GM12878 (cell line): ENCODE results near the gene COG1. TPM values are rescaled to one million over a fixed set of nuclear protein-coding genes. Genes with fewer than 3 reads are reported as not detected.

Experiments used
- ATAC-seq: fragments of 200-7000 bp; cut with Tn5 transposase; 3 replicates; pipeline ENCODE4 v1.9.1; 2020; ENCODE audit warnings: mild to moderate bottlenecking, moderate library complexity
- BruUV-seq: library from RNA; stranded (reverse); fragments of 400-500 nt; replicated peaks from 2 replicates; lab custom pipeline; 2021; lab: Mats Ljungman, UMichigan
- CTCF ChIA-PET: fragments of 300-600 bp; sonication (Branson Sonifier 250); formaldehyde crosslinking; extraction: SDS; loops from one replicate; lab custom pipeline; 2021; ENCODE audit warnings: inconsistent platforms; lab: Yijun Ruan, JAX
- POLR2A ChIA-PET: fragments of 350-600 bp; formaldehyde crosslinking; extraction: SDS; loops from one replicate; lab custom pipeline; 2021; ENCODE audit warnings: inconsistent platforms; lab: Charles Lee
- RAD21 ChIA-PET: fragments of 300-600 bp; sonication (Branson Sonifier 250); formaldehyde crosslinking; loops from one replicate; lab custom pipeline; 2023; ENCODE audit warnings: antibody characterized with exemption; ENCODE audit not compliant: unreplicated experiment; lab: Charles Lee
- SMC1A ChIA-PET: fragments of 300-600 bp; sonication (Branson Sonifier 250); formaldehyde crosslinking; loops from one replicate; lab custom pipeline; 2023; ENCODE audit not compliant: unreplicated experiment, uncharacterized antibody; lab: Charles Lee
- DNase-seq: peaks from one replicate; pipeline ENCODE4 v3.0.0-alpha.2; 2011; ENCODE audit warnings: low read depth, low spot score
- FAIRE-seq: peaks from 3 replicates; lab custom pipeline; 2011; peaks lifted over from hg19 to GRCh38; lab: Jason Lieb, UNC
- H2AFZ ChIP-seq: 2 replicates; pipeline ENCODE4 v1.6.0; 2011; ENCODE audit warnings: low read depth, low read length, control low read depth; ENCODE audit not compliant: control insufficient read depth
- H3K27ac ChIP-seq: 2 replicates; pipeline ENCODE4 v1.5.1; 2011; ENCODE audit warnings: control low read depth; ENCODE audit not compliant: control insufficient read depth, insufficient read depth
- H3K27me3 ChIP-seq, 2 experiments: replicated peaks in 1 of 2; 2 replicates each; pipeline versions ENCODE4 v1.6.0 to v1.6.1; 2011; ENCODE audit warnings: low read length in 1 of 2; ENCODE audit not compliant: control insufficient read depth in 2 of 2, insufficient read depth in 2 of 2
- H3K36me3 ChIP-seq, 2 experiments: 2 replicates each; pipeline ENCODE4 v1.5.1; 2011; ENCODE audit warnings: low read length in 1 of 2; ENCODE audit not compliant: control insufficient read depth in 2 of 2, insufficient read depth in 2 of 2
- H3K4me1 ChIP-seq: 2 replicates; pipeline ENCODE4 v1.6.1; 2011; ENCODE audit warnings: mild to moderate bottlenecking, low read length, moderate library complexity, mixed read lengths; ENCODE audit not compliant: control insufficient read depth, insufficient read depth
- H3K4me2 ChIP-seq: 2 replicates; pipeline ENCODE4 v1.6.0; 2011; ENCODE audit warnings: control low read depth; ENCODE audit not compliant: control insufficient read depth, insufficient read depth
- H3K4me3 ChIP-seq: fragments of 200-600 bp; sonication (generic); 2 replicates; pipeline ENCODE4 v1.5.1; 2016
- H3K79me2 ChIP-seq: 2 replicates; pipeline ENCODE4 v1.6.0; 2011; ENCODE audit warnings: low read length; ENCODE audit not compliant: control insufficient read depth, insufficient read depth
- H3K9ac ChIP-seq: 2 replicates; pipeline ENCODE4 v1.8.0; 2011; ENCODE audit warnings: low read length, control low read depth, mixed read lengths; ENCODE audit not compliant: control insufficient read depth, insufficient read depth
- H3K9me3 ChIP-seq: replicated peaks from 3 replicates; pipeline ENCODE4 v1.5.1; 2011; ENCODE audit warnings: mild to moderate bottlenecking, low read length; ENCODE audit not compliant: control insufficient read depth, insufficient read depth
- H4K20me1 ChIP-seq: 2 replicates; pipeline ENCODE4 v1.6.0; 2011; ENCODE audit not compliant: control insufficient read depth, insufficient read depth
- ATF7 ChIP-seq: fragments of 450-650 bp; IDR thresholded peaks from 2 replicates; pipeline ENCODE4 v1.6.1; 2016; ENCODE audit warnings: low read depth, mild to moderate bottlenecking
- BHLHE40 ChIP-seq, 2 experiments: fragments of 450-650 bp in 1 of 2; IDR thresholded peaks; 2 replicates each; pipeline ENCODE4 v1.6.1; 2011 to 2017; ENCODE audit warnings: low read depth in 2 of 2, borderline replicate concordance in 1 of 2, improper control_type of control experiment in 1 of 2, low read length in 1 of 2, mild to moderate bottlenecking in 1 of 2
- EZH2 ChIP-seq: IDR thresholded peaks from 2 replicates; pipeline ENCODE4 v1.6.1; 2012; ENCODE audit warnings: low read depth, mild to moderate bottlenecking, control low read depth, inconsistent platforms, low read length, borderline replicate concordance; ENCODE audit not compliant: control insufficient read depth
- MTA3 ChIP-seq: IDR thresholded peaks from 2 replicates; pipeline ENCODE4 v1.6.1; 2012; ENCODE audit warnings: low read length, inconsistent platforms, borderline replicate concordance
- NR2F1 ChIP-seq: fragments of 450-650 bp; conservative IDR thresholded peaks from 2 replicates; pipeline ENCODE4 v1.6.1; 2017; ENCODE audit warnings: mild to moderate bottlenecking
- POLR2AphosphoS5 ChIP-seq: IDR thresholded peaks from 2 replicates; pipeline ENCODE4 v1.6.1; 2011; ENCODE audit warnings: mild to moderate bottlenecking, low read length, inconsistent platforms
- SMAD1 ChIP-seq: fragments of 450-650 bp; IDR thresholded peaks from 2 replicates; pipeline ENCODE4 v1.6.1; 2018; ENCODE audit warnings: mild to moderate bottlenecking, low read depth; ENCODE audit not compliant: partially characterized antibody
- SMAD5 ChIP-seq: IDR thresholded peaks from 2 replicates; pipeline ENCODE4 v1.6.1; 2016; ENCODE audit warnings: antibody characterized with exemption, low read depth
- SMARCA5 ChIP-seq: fragments of 450-650 bp; IDR thresholded peaks from 2 replicates; pipeline ENCODE4 v1.6.1; 2017; ENCODE audit warnings: mild to moderate bottlenecking
- ZSCAN29 ChIP-seq: fragments of 450-650 bp; IDR thresholded peaks from 2 replicates; pipeline ENCODE4 v1.6.1; 2017; ENCODE audit warnings: mild to moderate bottlenecking, moderate library complexity
- WGBS: methylation state at CpG from one replicate; pipeline ENCODE4 v1.1.6; 2016; ENCODE audit warnings: low lambda C conversion rate; ENCODE audit not compliant: insufficient replicate concordance, insufficient coverage; ENCODE audit errors: missing lambda C conversion rate; 5-methylcytosine and 5-hydroxymethylcytosine counted together
- in situ Hi-C: fragments of 300-500 bp; cut with MboI; formaldehyde crosslinking; loops from 9 replicates; pipeline ENCODE4 v1.14.3; 2018; ENCODE audit warnings: mixed read lengths
- intact Hi-C: fragments of 100-400 bp; cut with micrococcal nuclease; formaldehyde crosslinking; loops from one replicate; pipeline ENCODE4 v1.14.2; 2022; ENCODE audit not compliant: unreplicated experiment
- polyA plus RNA-seq, 11 experiments: library from polyadenylated mRNA; depleted of rRNA in 4 of 11; unstranded in 6 of 11; stranded (reverse) in 5 of 11; fragments of >200 nt; fragmentation: Nextera tagmentation in 4 of 11; fragmentation: Illumina TruSeq in 1 of 11; extraction: Ambion mirVana in 4 of 11; extraction: Trizol in 1 of 11; gene quantifications; 1 replicate in 1 of 11; 2 replicates in 10 of 11; pipeline versions ENCODE4 v1.2.1 to v1.2.3, GENCODE V29; 2011 to 2016; ENCODE audit warnings: inconsistent platforms in 2 of 11, missing spikeins in 2 of 11, low read depth in 1 of 11
- total RNA-seq, 4 experiments: library from RNA; depleted of rRNA in 3 of 4; stranded (reverse); fragments of >200 nt in 3 of 4; fragmentation: Illumina TruSeq in 1 of 4; extraction: Trizol in 1 of 4; gene quantifications; 2 replicates each; pipeline versions ENCODE4 v1.2.1 to v1.2.3, GENCODE V29; 2013 to 2021
- TF ChIP-seq, protein P1 (sequence below): fragments of 450-650 bp; IDR thresholded peaks from 2 replicates; pipeline ENCODE4 v1.6.1; 2017; ENCODE audit warnings: mild to moderate bottlenecking, low read depth, inconsistent platforms; ENCODE audit not compliant: poor library complexity, severe bottlenecking
- TF ChIP-seq, protein P2 (sequence below): fragments of 450-650 bp; formaldehyde crosslinking; IDR thresholded peaks from 2 replicates; pipeline ENCODE4 v1.4.0; 2020; ENCODE audit warnings: mild to moderate bottlenecking, moderate library complexity
- TF ChIP-seq, protein P3 (sequence below): IDR thresholded peaks from 2 replicates; pipeline ENCODE4 v1.6.1; 2012; ENCODE audit warnings: mild to moderate bottlenecking, low read depth, low read length

The COG1 gene
- total and polyA plus RNA-seq, 10 of the 15 experiments (the other 5 are each of a cell fraction or from before 2014, with no cell fraction given): 10.5 to 24.1 (median 18.1) TPM

DNA sequence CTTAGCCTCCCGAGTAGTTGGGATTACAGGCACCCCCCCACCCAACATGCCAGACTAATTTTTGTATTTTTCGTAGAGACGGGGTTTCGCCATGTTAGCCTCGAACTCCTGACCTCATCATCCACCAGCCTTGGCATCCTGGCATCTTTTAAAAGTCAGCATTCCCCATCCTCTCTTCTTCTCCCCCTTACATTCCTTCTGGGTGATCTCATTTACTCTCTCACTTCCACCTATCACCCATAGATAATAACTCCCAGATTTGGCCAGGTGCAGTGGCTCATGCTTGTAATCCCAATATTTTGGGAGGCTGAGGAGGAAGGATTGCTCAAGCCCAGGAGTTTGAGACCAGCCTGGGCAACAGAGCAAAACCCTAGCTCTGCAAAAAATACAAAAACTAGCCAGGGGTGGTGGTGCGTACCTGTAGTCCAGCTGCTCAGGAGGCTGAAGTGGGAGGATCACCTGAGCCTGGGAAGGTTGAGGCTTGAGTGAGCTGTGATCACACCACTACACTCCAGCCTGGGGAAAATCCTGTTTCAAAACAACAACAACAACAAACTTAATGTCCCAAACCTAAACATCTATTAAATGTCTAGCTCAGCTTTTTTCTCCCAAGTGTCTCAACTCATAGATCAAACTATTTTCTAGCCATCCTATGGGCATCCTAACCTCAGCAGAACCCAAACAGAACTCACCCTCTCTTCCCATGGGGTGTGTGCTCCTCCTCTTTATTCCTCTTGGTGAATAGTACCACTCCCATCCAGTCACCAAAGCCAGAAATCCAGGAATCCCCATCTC lies 44.1 kb upstream of the COG1 start:
- RAD21 ChIA-PET: no interaction called here
- BruUV-seq: no TSS peak
- no peak overlapping the region for H3K4me3 ChIP-seq
- peaks cover 11% of the 10 kb centered on the region for H3K9me3 ChIP-seq
- H3K27ac ChIP-seq: no peak overlapping the region
- H3K79me2 ChIP-seq: no peaks in the 10 kb centered on the region
- no peak for DNase-seq
- H3K4me2 ChIP-seq: no peak overlapping the region
- no peaks in the 10 kb centered on the region for H4K20me1 ChIP-seq
- H3K9ac ChIP-seq: no peak overlapping the region
- intact Hi-C loops (no loop called here), in situ Hi-C loops (no loop called here)
- H3K4me1 ChIP-seq: peaks cover 14% of the 10 kb centered on the region
- WGBS: 81% methylated on average over 6 of the region's 6 CpGs
- FAIRE-seq: no peak
- H3K36me3 ChIP-seq: no peaks in the 10 kb centered on the region
- ATAC-seq: no peak
- SMC1A ChIA-PET: no interaction called here
- CTCF ChIA-PET: no interaction called here
- TF ChIP-seq, protein P1, sequence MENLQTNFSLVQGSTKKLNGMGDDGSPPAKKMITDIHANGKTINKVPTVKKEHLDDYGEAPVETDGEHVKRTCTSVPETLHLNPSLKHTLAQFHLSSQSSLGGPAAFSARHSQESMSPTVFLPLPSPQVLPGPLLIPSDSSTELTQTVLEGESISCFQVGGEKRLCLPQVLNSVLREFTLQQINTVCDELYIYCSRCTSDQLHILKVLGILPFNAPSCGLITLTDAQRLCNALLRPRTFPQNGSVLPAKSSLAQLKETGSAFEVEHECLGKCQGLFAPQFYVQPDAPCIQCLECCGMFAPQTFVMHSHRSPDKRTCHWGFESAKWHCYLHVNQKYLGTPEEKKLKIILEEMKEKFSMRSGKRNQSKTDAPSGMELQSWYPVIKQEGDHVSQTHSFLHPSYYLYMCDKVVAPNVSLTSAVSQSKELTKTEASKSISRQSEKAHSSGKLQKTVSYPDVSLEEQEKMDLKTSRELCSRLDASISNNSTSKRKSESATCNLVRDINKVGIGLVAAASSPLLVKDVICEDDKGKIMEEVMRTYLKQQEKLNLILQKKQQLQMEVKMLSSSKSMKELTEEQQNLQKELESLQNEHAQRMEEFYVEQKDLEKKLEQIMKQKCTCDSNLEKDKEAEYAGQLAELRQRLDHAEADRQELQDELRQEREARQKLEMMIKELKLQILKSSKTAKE: no peak
- no peak for TF ChIP-seq ATF7
- no peak for TF ChIP-seq MTA3
- TF ChIP-seq BHLHE40 (IDR thresholded peaks at IDR 0.05; ENCODE audit: borderline replicate concordance in 1 of 2, low read depth in 2 of 2, low read length in 1 of 2): no peak
- TF ChIP-seq NR2F1: no peak
- no peak for TF ChIP-seq ZSCAN29
- TF ChIP-seq EZH2: no peak
- TF ChIP-seq, protein P2, sequence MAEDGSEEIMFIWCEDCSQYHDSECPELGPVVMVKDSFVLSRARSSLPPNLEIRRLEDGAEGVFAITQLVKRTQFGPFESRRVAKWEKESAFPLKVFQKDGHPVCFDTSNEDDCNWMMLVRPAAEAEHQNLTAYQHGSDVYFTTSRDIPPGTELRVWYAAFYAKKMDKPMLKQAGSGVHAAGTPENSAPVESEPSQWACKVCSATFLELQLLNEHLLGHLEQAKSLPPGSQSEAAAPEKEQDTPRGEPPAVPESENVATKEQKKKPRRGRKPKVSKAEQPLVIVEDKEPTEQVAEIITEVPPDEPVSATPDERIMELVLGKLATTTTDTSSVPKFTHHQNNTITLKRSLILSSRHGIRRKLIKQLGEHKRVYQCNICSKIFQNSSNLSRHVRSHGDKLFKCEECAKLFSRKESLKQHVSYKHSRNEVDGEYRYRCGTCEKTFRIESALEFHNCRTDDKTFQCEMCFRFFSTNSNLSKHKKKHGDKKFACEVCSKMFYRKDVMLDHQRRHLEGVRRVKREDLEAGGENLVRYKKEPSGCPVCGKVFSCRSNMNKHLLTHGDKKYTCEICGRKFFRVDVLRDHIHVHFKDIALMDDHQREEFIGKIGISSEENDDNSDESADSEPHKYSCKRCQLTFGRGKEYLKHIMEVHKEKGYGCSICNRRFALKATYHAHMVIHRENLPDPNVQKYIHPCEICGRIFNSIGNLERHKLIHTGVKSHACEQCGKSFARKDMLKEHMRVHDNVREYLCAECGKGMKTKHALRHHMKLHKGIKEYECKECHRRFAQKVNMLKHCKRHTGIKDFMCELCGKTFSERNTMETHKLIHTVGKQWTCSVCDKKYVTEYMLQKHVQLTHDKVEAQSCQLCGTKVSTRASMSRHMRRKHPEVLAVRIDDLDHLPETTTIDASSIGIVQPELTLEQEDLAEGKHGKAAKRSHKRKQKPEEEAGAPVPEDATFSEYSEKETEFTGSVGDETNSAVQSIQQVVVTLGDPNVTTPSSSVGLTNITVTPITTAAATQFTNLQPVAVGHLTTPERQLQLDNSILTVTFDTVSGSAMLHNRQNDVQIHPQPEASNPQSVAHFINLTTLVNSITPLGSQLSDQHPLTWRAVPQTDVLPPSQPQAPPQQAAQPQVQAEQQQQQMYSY (CRISPR knock-in tag): no peak
- TF ChIP-seq SMAD1: no peak
- no peak for TF ChIP-seq POLR2AphosphoS5
- no peak for TF ChIP-seq SMARCA5
- TF ChIP-seq, protein P3, sequence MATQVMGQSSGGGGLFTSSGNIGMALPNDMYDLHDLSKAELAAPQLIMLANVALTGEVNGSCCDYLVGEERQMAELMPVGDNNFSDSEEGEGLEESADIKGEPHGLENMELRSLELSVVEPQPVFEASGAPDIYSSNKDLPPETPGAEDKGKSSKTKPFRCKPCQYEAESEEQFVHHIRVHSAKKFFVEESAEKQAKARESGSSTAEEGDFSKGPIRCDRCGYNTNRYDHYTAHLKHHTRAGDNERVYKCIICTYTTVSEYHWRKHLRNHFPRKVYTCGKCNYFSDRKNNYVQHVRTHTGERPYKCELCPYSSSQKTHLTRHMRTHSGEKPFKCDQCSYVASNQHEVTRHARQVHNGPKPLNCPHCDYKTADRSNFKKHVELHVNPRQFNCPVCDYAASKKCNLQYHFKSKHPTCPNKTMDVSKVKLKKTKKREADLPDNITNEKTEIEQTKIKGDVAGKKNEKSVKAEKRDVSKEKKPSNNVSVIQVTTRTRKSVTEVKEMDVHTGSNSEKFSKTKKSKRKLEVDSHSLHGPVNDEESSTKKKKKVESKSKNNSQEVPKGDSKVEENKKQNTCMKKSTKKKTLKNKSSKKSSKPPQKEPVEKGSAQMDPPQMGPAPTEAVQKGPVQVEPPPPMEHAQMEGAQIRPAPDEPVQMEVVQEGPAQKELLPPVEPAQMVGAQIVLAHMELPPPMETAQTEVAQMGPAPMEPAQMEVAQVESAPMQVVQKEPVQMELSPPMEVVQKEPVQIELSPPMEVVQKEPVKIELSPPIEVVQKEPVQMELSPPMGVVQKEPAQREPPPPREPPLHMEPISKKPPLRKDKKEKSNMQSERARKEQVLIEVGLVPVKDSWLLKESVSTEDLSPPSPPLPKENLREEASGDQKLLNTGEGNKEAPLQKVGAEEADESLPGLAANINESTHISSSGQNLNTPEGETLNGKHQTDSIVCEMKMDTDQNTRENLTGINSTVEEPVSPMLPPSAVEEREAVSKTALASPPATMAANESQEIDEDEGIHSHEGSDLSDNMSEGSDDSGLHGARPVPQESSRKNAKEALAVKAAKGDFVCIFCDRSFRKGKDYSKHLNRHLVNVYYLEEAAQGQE: no peak
- no peak for TF ChIP-seq SMAD5
- POLR2A ChIA-PET: no interaction called here
- no peaks in the 10 kb centered on the region for H3K27me3 ChIP-seq
- no peak overlapping the region for H2AFZ ChIP-seq
